Spleen (tissue), 11 donors: ENCODE data around the gene RIMBP2. TPM values are rescaled to one million over a fixed set of nuclear protein-coding genes. Genes with fewer than 3 reads are reported as not detected.
"Not testable (repeated sequence)": the region's sequence is repeated elsewhere in the genome, so short reads cannot be mapped to it uniquely, and the experiment has no call there.

Experiments
- DNase-seq: peaks from one replicate; pipeline ENCODE4 v3.0.0-alpha.2; 2020
- H3K27ac ChIP-seq, 8 donors: fragments of 200-600 bp; sonication (generic) in 7 of 8; 1 replicate in 4 of 8; 2 replicates in 4 of 8; pipeline versions ENCODE4 v1.5.0 to v1.8.0; 2016 to 2021; ENCODE audit warnings: inconsistent platforms in 4 of 8, mild to moderate bottlenecking in 4 of 8, moderate library complexity in 1 of 8
- H3K27me3 ChIP-seq, 7 donors: fragments of 200-600 bp; sonication (generic) in 6 of 7; replicated peaks in 1 of 7; 1 replicate in 4 of 7; 2 replicates in 3 of 7; pipeline versions ENCODE4 v1.5.0 to v1.8.0; 2016 to 2021; ENCODE audit warnings: inconsistent platforms in 3 of 7, mild to moderate bottlenecking in 1 of 7
- H3K36me3 ChIP-seq, 6 donors: fragments of 200-600 bp; sonication (generic) in 5 of 6; 1 replicate in 4 of 6; 2 replicates in 2 of 6; pipeline versions ENCODE4 v1.5.0 to v1.8.0; 2016 to 2021; ENCODE audit warnings: inconsistent platforms in 2 of 6
- H3K4me1 ChIP-seq, 6 donors: fragments of 200-600 bp; sonication (generic) in 5 of 6; 1 replicate in 3 of 6; 2 replicates in 3 of 6; pipeline versions ENCODE4 v1.5.0 to v1.8.0; 2016 to 2021; ENCODE audit warnings: inconsistent platforms in 3 of 6
- H3K4me3 ChIP-seq, 8 donors: fragments of 200-600 bp; sonication (generic) in 7 of 8; 1 replicate in 4 of 8; 2 replicates in 4 of 8; pipeline versions ENCODE4 v1.5.0 to v1.8.0; 2016 to 2021; ENCODE audit warnings: inconsistent platforms in 4 of 8, mild to moderate bottlenecking in 4 of 8, moderate library complexity in 2 of 8
- H3K9me3 ChIP-seq, 8 donors: fragments of 200-600 bp; sonication (generic) in 7 of 8; 1 replicate in 4 of 8; 2 replicates in 4 of 8; pipeline versions ENCODE4 v1.5.0 to v1.8.0; 2016 to 2021; ENCODE audit warnings: inconsistent platforms in 4 of 8
- CTCF ChIP-seq, 11 experiments: fragments of 200-600 bp in 7 of 11; fragments of 450-650 bp in 4 of 11; sonication (generic) in 4 of 11; IDR thresholded peaks in 8 of 11; conservative IDR thresholded peaks in 3 of 11; 1 replicate in 7 of 11; 2 replicates in 4 of 11; pipeline versions ENCODE4 v1.4.0 to v1.8.0; 2016 to 2021; ENCODE audit warnings: antibody characterized with exemption in 11 of 11, inconsistent platforms in 4 of 11, mild to moderate bottlenecking in 1 of 11
- POLR2A ChIP-seq, 3 donors: fragments of 450-650 bp; IDR thresholded peaks; one replicate each; pipeline ENCODE4 v1.5.1; 2017; ENCODE audit warnings: antibody characterized with exemption in 3 of 3, mild to moderate bottlenecking in 1 of 3
- POLR2AphosphoS5 ChIP-seq, 3 donors: sonication (generic); formaldehyde crosslinking; IDR thresholded peaks; one replicate each; pipeline ENCODE4 v1.5.1; 2017; ENCODE audit warnings: antibody characterized with exemption in 3 of 3
- WGBS, 5 donors: extraction: QIAGEN DNeasy Blood & Tissue Kit in 3 of 5; methylation state at CpG; one replicate each; pipeline versions ENCODE4 v1.1.5 to v1.1.7; 2013 to 2018; 5-methylcytosine and 5-hydroxymethylcytosine counted together
- intact Hi-C: fragments of 100-400 bp; cut with DNase I; formaldehyde crosslinking; loops from one replicate; pipeline ENCODE4 v1.15.0; 2023; ENCODE audit warnings: low total_unique reads
- polyA plus RNA-seq, 3 donors: library from polyadenylated mRNA; stranded (reverse); fragments of 200-250 nt; gene quantifications; one replicate each; pipeline ENCODE4 v1.2.1, GENCODE V29; 2013
- total RNA-seq, 7 donors: library from RNA; depleted of rRNA in 3 of 7; stranded (reverse); fragments of >200 nt in 3 of 7; fragmentation: NEBNext Ultra II Directional in 4 of 7; extraction: Animal tissue kit (Norgen Biotek cat#: 25700) in 4 of 7; gene quantifications; one replicate each; pipeline versions ENCODE4 v1.1.0 to v1.2.1, GENCODE V29; 2016 to 2021
- donor health status: healthy with polysubstance abuse.
- donor health status: DM: no; HTN: no; CAD: no; lungs with moderate emphysema.
- donor health status: DM: no; HTN: no; CAD: no.
- donor health status: Bipolar disorder and iron deficiency.
- donor health status: healthy.
- donor health status: DM: no; HTN: no; CAD: no.
- donor health status: DM: yes; HTN: yes; CAD: no.

RIMBP2 gene
- total and polyA plus RNA-seq, 10 donors = 0.05 to 5.2 (median 0.95) TPM

GRCh38 chr12:130587966-130588365 lies 128.1 kb downstream of the RIMBP2 start:
- intact Hi-C loops = no loop called here
- DNase-seq = no peak
- Histone ChIP-seq H3K4me3 (no peak overlapping the region), H3K27me3 (peaks cover 0 to 20% (median 0%) of the 10 kb centered on the region in 7 donors), H3K27ac (no peak overlapping the region), H3K4me1 (no peaks in the 10 kb centered on the region), H3K9me3 (peaks cover 0 to 19% (median 2%) of the 10 kb centered on the region in 8 donors), H3K36me3 (no peaks in the 10 kb centered on the region)
- 85 to 92% (median 87%) methylated on average over 4 of the region's 4 CpGs for WGBS, 5 donors
- TF ChIP-seq POLR2A (IDR thresholded peaks at IDR 0.05) (no peak), POLR2AphosphoS5 (IDR thresholded peaks at IDR 0.05) (no peak), CTCF (IDR thresholded peaks at IDR 0.05 in 8 of 11, conservative IDR thresholded peaks at IDR 0.05 in 3 of 11) (no peak)

- H3K36me3 ChIP-seq, intact Hi-C loops, DNase-seq: not testable (repeated sequence)
Measured at GRCh38 chr12:130584475-130584874, 131.6 kb downstream of the RIMBP2 start.

GRCh38 chr12:130583800-130584199 lies 132.3 kb downstream of the RIMBP2 start:
- no peaks in the 10 kb centered on the region for H3K36me3 ChIP-seq
- H3K4me3 ChIP-seq = no peak overlapping the region
- TF ChIP-seq CTCF (IDR thresholded peaks at IDR 0.05 in 8 of 11, conservative IDR thresholded peaks at IDR 0.05 in 3 of 11) = no peak
- no peak for TF ChIP-seq POLR2A (IDR thresholded peaks at IDR 0.05)
- TF ChIP-seq POLR2AphosphoS5 (IDR thresholded peaks at IDR 0.05) = no peak
- no peak for DNase-seq
- peaks cover 0 to 19% (median 2%) of the 10 kb centered on the region in 8 donors for H3K9me3 ChIP-seq
- peaks cover 0 to 4% (median 0%) of the 10 kb centered on the region in 7 donors for H3K27me3 ChIP-seq
- H3K27ac ChIP-seq = no peak overlapping the region
- H3K4me1 ChIP-seq = no peaks in the 10 kb centered on the region
- WGBS, 5 donors = 75 to 95% (median 87%) methylated on average over 3 to 4 of the region's 4 CpGs
- intact Hi-C loops = no loop called here

More at GRCh38 chr12:130584475-130584874, 131.6 kb downstream of the RIMBP2 start:
- H3K27me3 ChIP-seq, H3K4me1 ChIP-seq, H3K4me3 ChIP-seq, H3K27ac ChIP-seq: not testable (repeated sequence)
- H3K9me3 ChIP-seq = peaks cover 0 to 19% (median 2%) of the 10 kb centered on the region in 8 donors

- TF ChIP-seq CTCF (IDR thresholded peaks at IDR 0.05 in 8 of 11, conservative IDR thresholded peaks at IDR 0.05 in 3 of 11) (no peak), POLR2AphosphoS5 (IDR thresholded peaks at IDR 0.05) (no peak), POLR2A (IDR thresholded peaks at IDR 0.05) (no peak)
- intact Hi-C loops = no loop called here
- WGBS, 5 donors = 80 to 89% (median 82%) methylated on average over 5 of the region's 5 CpGs
- DNase-seq = no peak
- Histone ChIP-seq H3K27me3 (peaks cover 0 to 4% (median 0%) of the 10 kb centered on the region in 7 donors), H3K27ac (no peak overlapping the region), H3K4me3 (no peak overlapping the region), H3K4me1 (no peaks in the 10 kb centered on the region), H3K9me3 (peaks cover 0 to 19% (median 2%) of the 10 kb centered on the region in 8 donors), H3K36me3 (no peaks in the 10 kb centered on the region)
Measured at GRCh38 chr12:130583317-130583716, 132.8 kb downstream of the RIMBP2 start.

GRCh38 chr12:130582286-130582685 lies 133.8 kb downstream of the RIMBP2 start:
- TF ChIP-seq POLR2AphosphoS5 (IDR thresholded peaks at IDR 0.05) (no peak), CTCF (IDR thresholded peaks at IDR 0.05 in 8 of 11, conservative IDR thresholded peaks at IDR 0.05 in 3 of 11) (no peak), POLR2A (IDR thresholded peaks at IDR 0.05) (no peak)
- H3K4me3 ChIP-seq = no peak overlapping the region
- no peak overlapping the region for H3K27ac ChIP-seq
- no peak for DNase-seq
- no peaks in the 10 kb centered on the region for H3K4me1 ChIP-seq
- intact Hi-C loops = no loop called here
- no peaks in the 10 kb centered on the region for H3K27me3 ChIP-seq
- no peaks in the 10 kb centered on the region for H3K36me3 ChIP-seq
- 83 to 93% (median 88%) methylated on average over 6 of the region's 6 CpGs for WGBS, 5 donors
- peaks cover 0 to 15% (median 2%) of the 10 kb centered on the region in 8 donors for H3K9me3 ChIP-seq
